T47D (cell line): ENCODE results near the gene MAPKBP1.

Experiments used
- DNase-seq, 2 experiments: peaks; one replicate each; pipeline versions ENCODE4 v3.0.0 to v3.0.0-alpha.2; 2011 to 2012; ENCODE audit warnings: low read depth in 1 of 2, low spot score in 1 of 2
- JUND ChIP-seq: IDR thresholded peaks from 2 replicates; pipeline ENCODE4 v1.6.1; 2012; ENCODE audit warnings: low read depth
- in situ Hi-C: cut with HindIII; loops from 2 replicates; pipeline ENCODE4 v1.10.0; 2016; ENCODE audit warnings: low sequenced_read_pairs, low pct_unique_long_range_greater_than_20kb

The MAPKBP1 gene

GRCh38 chr15:41790169-41790568 is 15.9 kb downstream of the MAPKBP1 start:
- no peak for DNase-seq
- no peak for TF ChIP-seq JUND
- in situ Hi-C loops: no loop called here

GRCh38 chr15:41790756-41791546 is 16.7 kb downstream of the MAPKBP1 start:
- no peak for DNase-seq
- TF ChIP-seq JUND: no peak
- in situ Hi-C loops: no loop called here

- no peak for TF ChIP-seq JUND
- no peak for DNase-seq
- in situ Hi-C loops: no loop called here
These were observed 17.3 kb downstream of the MAPKBP1 start for GRCh38 chr15:41791547-41791937.

GRCh38 chr15:41792000-41792637 is 17.8 kb downstream of the MAPKBP1 start:
- DNase-seq: no peak
- in situ Hi-C loops: no loop called here
- TF ChIP-seq JUND: no peak

- in situ Hi-C loops: no loop called here
- TF ChIP-seq JUND: no peak
- DNase-seq: no peak
These were observed 19.8 kb downstream of the MAPKBP1 start for GRCh38 chr15:41794081-41794480.

- TF ChIP-seq JUND: no peak
- no peak for DNase-seq
- in situ Hi-C loops: no loop called here
These were observed 21.9 kb downstream of the MAPKBP1 start for GRCh38 chr15:41795996-41796856.

- peak in 1 of 2 experiments; percentile 30 for DNase-seq
- in situ Hi-C loops: no loop called here
- TF ChIP-seq JUND: no peak
These were observed 23.1 kb downstream of the MAPKBP1 start for GRCh38 chr15:41797201-41797944.

GRCh38 chr15:41798607-41799487 is 24.6 kb downstream of the MAPKBP1 start:
- no peak for TF ChIP-seq JUND
- DNase-seq: no peak
- in situ Hi-C loops: no loop called here

- in situ Hi-C loops: no loop called here
- DNase-seq: no peak
These were observed 25.2 kb downstream of the MAPKBP1 start for GRCh38 chr15:41799488-41799805.

GRCh38 chr15:41801185-41801584 is 26.9 kb downstream of the MAPKBP1 start:
- no peak for DNase-seq
- in situ Hi-C loops: no loop called here
- no peak for TF ChIP-seq JUND

More at GRCh38 chr15:41799488-41799805, 25.2 kb downstream of the MAPKBP1 start:
- TF ChIP-seq JUND: no peak

- in situ Hi-C loops: no loop called here
- no peak for DNase-seq
- TF ChIP-seq JUND: no peak
These were observed 27.7 kb downstream of the MAPKBP1 start for GRCh38 chr15:41801850-41802455.
